ENCODE measurements around the gene TLX2. TPM values are rescaled to one million over a fixed set of nuclear protein-coding genes. Genes with fewer than 3 reads are reported as not detected.

TLX2 gene
- total and polyA plus RNA-seq, 2 experiments from 2014 or later: 0.16 to 0.21 TPM

GRCh38 chr2:74491648-74492544 lies 22.4 kb upstream of the TLX2 start (continued):
- no peak for TF ChIP-seq ZNF462 (CRISPR knock-in tag; IDR thresholded peaks at IDR 0.05)
- TF ChIP-seq CREB1 (CRISPR knock-in tag; IDR thresholded peaks at IDR 0.05; ENCODE audit: low read depth): no peak
- TF ChIP-seq POLR2AphosphoS5 (IDR thresholded peaks at IDR 0.05; ENCODE audit: low read depth): no peak
- TF ChIP-seq NANOG (IDR thresholded peaks at IDR 0.05; ENCODE audit: borderline replicate concordance): no peak
- no peak for TF ChIP-seq ZNF114 (CRISPR knock-in tag; IDR thresholded peaks at IDR 0.05)

GRCh38 chr2:74493546-74493945 lies 20.7 kb upstream of the TLX2 start:
- Mint-ChIP-seq H3K9me3 (no peaks in the 10 kb centered on the region; the same call in 2 of the 3 replicates), H3K36me3 (ENCODE audit: low read depth) (peaks cover 43% of the 10 kb centered on the region), H3K4me1 (peaks cover 11% of the 10 kb centered on the region), H3K27me3 (ENCODE audit: insufficient read depth, low read depth, poor library complexity) (peaks cover 41% of the 10 kb centered on the region), H3K4me3 (no peak overlapping the region), H3K27ac (no peak overlapping the region)
- H4K20me1 ChIP-seq (replicated peaks; ENCODE audit: insufficient read depth): no peaks in the 10 kb centered on the region; the same call in 1 of the 2 replicates
- peaks cover 10% of the 10 kb centered on the region; the same call in 1 of the 2 replicates for H3K4me1 ChIP-seq (ENCODE audit: insufficient read depth)
- H3K9me2 ChIP-seq (ENCODE audit: insufficient read depth): no peaks in the 10 kb centered on the region
- H3F3A ChIP-seq (replicated peaks; ENCODE audit: low read depth): 0 out of 2 replicates have a peak, but pooled peaks cover 14% of the 10 kb centered on the region
- ATAC-seq: no peak
- H2AFZ ChIP-seq: no peak overlapping the region
- H3K27ac ChIP-seq (ENCODE audit: low read depth): no peak overlapping the region
- peaks cover 46% of the 10 kb centered on the region for H3K27me3 ChIP-seq (ENCODE audit: insufficient read depth)
- H3K36me3 ChIP-seq (ENCODE audit: insufficient read depth): 0 out of 2 replicates have a peak, but pooled peaks cover 5% of the 10 kb centered on the region
- H3K4me3 ChIP-seq: no peak overlapping the region
- H3K79me2 ChIP-seq (replicated peaks; ENCODE audit: insufficient read depth): no peaks in the 10 kb centered on the region
- TF ChIP-seq ZNF462 (CRISPR knock-in tag; IDR thresholded peaks at IDR 0.05): no peak
- H3K4me2 ChIP-seq: no peak overlapping the region
- DNase-seq (ENCODE audit: low spot score): no peak
